CD4-positive, alpha-beta T cell (primary cell): Measurements from ENCODE around the gene HDAC4. TPM values are rescaled to one million over a fixed set of nuclear protein-coding genes. Genes with fewer than 3 reads are reported as not detected.
A peak's percentile ranks its signal among the peaks of the same experiment; 100 is the strongest.

ENCODE experiments used
- ATAC-seq: fragments of 200-7000 bp; cut with Tn5 transposase; one replicate; pipeline ENCODE4 v1.10.0; 2022; ENCODE audit warnings: mild to moderate bottlenecking; ENCODE audit not compliant: poor library complexity
- CTCF ChIA-PET: fragments of 350-600 bp; sonication (Branson Sonifier 250); formaldehyde crosslinking; loops from one replicate; lab custom pipeline; 2021; ENCODE audit warnings: antibody characterized with exemption, inconsistent platforms; lab: Charles Lee
- POLR2A ChIA-PET: fragments of 350-600 bp; sonication (Branson Sonifier 250); formaldehyde crosslinking; loops from one replicate; lab custom pipeline; 2021; ENCODE audit warnings: antibody characterized with exemption, inconsistent platforms; lab: Charles Lee
- DNase-seq, 14 experiments: peaks; one replicate each; pipeline ENCODE4 v3.0.0-alpha.2; 2013 to 2020; ENCODE audit warnings: mixed read lengths in 2 of 14
- H3K27ac ChIP-seq, 2 donors: one replicate each; pipeline versions ENCODE4 v1.5.1 to v1.7.0; 2013; ENCODE audit warnings: low read length in 2 of 2, low read depth in 1 of 2, mild to moderate bottlenecking in 1 of 2
- H3K27me3 ChIP-seq, 2 experiments: 1 replicate in 1 of 2; 2 replicates in 1 of 2; pipeline versions ENCODE4 v1.6.1 to v1.7.0; 2013; ENCODE audit warnings: low read length in 2 of 2, control low read depth in 1 of 2, mild to moderate bottlenecking in 1 of 2, moderate library complexity in 1 of 2; ENCODE audit not compliant: insufficient read depth in 2 of 2, control insufficient read depth in 1 of 2
- H3K36me3 ChIP-seq: one replicate; pipeline ENCODE4 v1.6.1; 2013; ENCODE audit warnings: low read length, control low read depth; ENCODE audit not compliant: insufficient read depth
- H3K4me1 ChIP-seq: one replicate; pipeline ENCODE4 v1.6.1; 2013; ENCODE audit warnings: low read length, control low read depth; ENCODE audit not compliant: insufficient read depth
- H3K4me3 ChIP-seq: one replicate; pipeline ENCODE4 v1.5.1; 2013; ENCODE audit warnings: mild to moderate bottlenecking, low read length, moderate library complexity
- H3K9me3 ChIP-seq, 2 experiments: 1 replicate in 1 of 2; 2 replicates in 1 of 2; pipeline versions ENCODE4 v1.6.1 to v1.7.0; 2013; ENCODE audit warnings: low read length in 2 of 2, mild to moderate bottlenecking in 2 of 2, control low read depth in 1 of 2, moderate library complexity in 1 of 2; ENCODE audit not compliant: control insufficient read depth in 1 of 2, insufficient read depth in 1 of 2
- H3K27ac Mint-ChIP-seq: one replicate; pipeline ENCODE4 v1.8.0; 2020; ENCODE audit warnings: mixed read lengths
- H3K27me3 Mint-ChIP-seq: one replicate; pipeline ENCODE4 v1.8.0; 2021; ENCODE audit warnings: mixed read lengths
- H3K36me3 Mint-ChIP-seq: one replicate; pipeline ENCODE4 v1.8.0; 2021; ENCODE audit warnings: low read depth, mixed read lengths
- H3K4me1 Mint-ChIP-seq: one replicate; pipeline ENCODE4 v1.8.0; 2021; ENCODE audit warnings: low read depth, mixed read lengths
- H3K4me3 Mint-ChIP-seq: one replicate; pipeline ENCODE4 v1.8.0; 2020; ENCODE audit warnings: mild to moderate bottlenecking, mixed read lengths
- H3K9me3 Mint-ChIP-seq: one replicate; pipeline ENCODE4 v1.8.0; 2020; ENCODE audit warnings: mixed read lengths
- CTCF ChIP-seq: fragments of 200-600 bp; IDR thresholded peaks from one replicate; pipeline ENCODE4 v1.8.0; 2022; ENCODE audit warnings: antibody characterized with exemption, mild to moderate bottlenecking
- intact Hi-C, 2 experiments: fragments of 100-400 bp; cut with DNase I in 1 of 2; cut with micrococcal nuclease in 1 of 2; formaldehyde crosslinking; loops; one replicate each; pipeline versions ENCODE4 v1.15.1 to v1.9.0; 2023 to 2025; cut with DNase I, micrococcal nuclease
- total RNA-seq, 174 experiments: library from RNA in 2 of 174; stranded (reverse) in 2 of 174; gene quantifications; one replicate each; pipeline ENCODE4 v1.2.3 and lab custom pipeline; 2021 to 2026

Gene HDAC4
- total RNA-seq, 2 experiments from 2014 or later = 45.3 to 49.2 TPM

GRCh38 chr2:239261356-239261755 is 139.5 kb downstream of the HDAC4 start:
- no peaks in the 10 kb centered on the region for H3K27me3 ChIP-seq
- H3K4me1 ChIP-seq = peaks cover 81% of the 10 kb centered on the region
- no peak for TF ChIP-seq CTCF
- Mint-ChIP-seq H3K4me3 (no peak overlapping the region), H3K4me1 (peaks cover 87% of the 10 kb centered on the region), H3K36me3 (peaks cover 13% of the 10 kb centered on the region), H3K27me3 (no peaks in the 10 kb centered on the region), H3K9me3 (peaks cover 8% of the 10 kb centered on the region), H3K27ac (peak overlapping the region; percentile 85)
- no peak for ATAC-seq
- intact Hi-C loops = loop anchor here (5.0 to 10.0 kb wide), 3 partner anchors 39 to 363 kb away; no protein-coding TSS in a partner anchor
- H3K27ac ChIP-seq = no peak overlapping the region
- peak in 2 of 14 experiments; percentile 2 to 16 for DNase-seq
- H3K4me3 ChIP-seq = no peak overlapping the region
- ChIA-PET POLR2A (no interaction called here), CTCF (no interaction called here)
- H3K9me3 ChIP-seq = peaks cover 0 to 4% of the 10 kb centered on the region in 2 experiments
- peaks cover 10% of the 10 kb centered on the region for H3K36me3 ChIP-seq

GRCh38 chr2:239260546-239261327 is 140.1 kb downstream of the HDAC4 start:
- ChIA-PET CTCF (no interaction called here), POLR2A (interaction anchor here (0.7 to 0.8 kb wide), 2 partner anchors 11 to 25 kb away, joined by 3 to 4 read pairs; no protein-coding TSS in a partner anchor)
- peak in 1 of 14 experiments; percentile 1 for DNase-seq
- Mint-ChIP-seq H3K4me1 (peaks cover 87% of the 10 kb centered on the region), H3K27me3 (no peaks in the 10 kb centered on the region), H3K36me3 (peaks cover 13% of the 10 kb centered on the region), H3K27ac (peak overlapping the region; percentile 85), H3K4me3 (peak overlapping the region; percentile 61), H3K9me3 (peaks cover 8% of the 10 kb centered on the region)
- TF ChIP-seq CTCF = no peak
- H3K27me3 ChIP-seq = no peaks in the 10 kb centered on the region
- ATAC-seq = no peak
- intact Hi-C loops = loop anchor here (5.0 to 10.0 kb wide), 3 partner anchors 38 to 364 kb away; no protein-coding TSS in a partner anchor
- peak overlapping the region in 1 of 2 donors; percentile 76 for H3K27ac ChIP-seq
- peaks cover 0 to 4% of the 10 kb centered on the region in 2 experiments for H3K9me3 ChIP-seq
- peaks cover 75% of the 10 kb centered on the region for H3K4me1 ChIP-seq
- H3K4me3 ChIP-seq = no peak overlapping the region
- peaks cover 14% of the 10 kb centered on the region for H3K36me3 ChIP-seq

- Mint-ChIP-seq H3K4me1 (peaks cover 88% of the 10 kb centered on the region), H3K27me3 (no peaks in the 10 kb centered on the region), H3K36me3 (peaks cover 13% of the 10 kb centered on the region), H3K27ac (peak overlapping the region; percentile 85), H3K9me3 (peaks cover 8% of the 10 kb centered on the region), H3K4me3 (peak overlapping the region; percentile 61)
- POLR2A ChIA-PET = interaction anchor here (0.7 to 1.7 kb wide), 4 partner anchors 10 to 141 kb away, joined by 3 to 5 read pairs (median 4); partner anchors contain the start of gene HDAC4
- Histone ChIP-seq H3K27ac (peak overlapping the region; percentile 45 to 76), H3K4me3 (peak overlapping the region; percentile 45), H3K36me3 (peaks cover 14% of the 10 kb centered on the region), H3K9me3 (peaks cover 0 to 4% of the 10 kb centered on the region in 2 experiments), H3K4me1 (peaks cover 70% of the 10 kb centered on the region), H3K27me3 (no peaks in the 10 kb centered on the region)
- TF ChIP-seq CTCF = no peak
- intact Hi-C loops = loop anchor here (5.0 to 10.0 kb wide), 4 partner anchors 37 to 365 kb away; no protein-coding TSS in a partner anchor
- CTCF ChIA-PET = interaction anchor here (1.2 kb wide), 1 partner anchor 8 kb away, joined by 3 read pairs; no protein-coding TSS in a partner anchor
- ATAC-seq = peak; percentile 46
- peak in 4 of 14 experiments; percentile 29 to 62 (median 59) for DNase-seq
Observed at GRCh38 chr2:239259603-239260298, 141.1 kb downstream of the HDAC4 start.
